NB4 (cell line): ENCODE measurements around the gene ZNF791.

Experiments
- DNase-seq: peaks from one replicate; pipeline ENCODE4 v3.0.0; 2010; ENCODE audit warnings: low read depth
- H3K4me3 ChIP-seq: one replicate; pipeline ENCODE4 v1.5.1; 2011; ENCODE audit warnings: mild to moderate bottlenecking, low read depth, low read length, moderate library complexity
- MYC ChIP-seq: IDR thresholded peaks from 2 replicates; pipeline ENCODE4 v1.6.1; 2011; ENCODE audit warnings: low read depth, low read length
- POLR2A ChIP-seq: IDR thresholded peaks from 2 replicates; pipeline ENCODE4 v1.6.1; 2011; ENCODE audit warnings: mild to moderate bottlenecking; ENCODE audit not compliant: insufficient read length; ENCODE audit errors: extremely low read depth
- TF ChIP-seq, protein P1 (sequence below): IDR thresholded peaks from 2 replicates; pipeline ENCODE4 v1.6.1; 2011; ENCODE audit warnings: low read depth, low read length
- TF ChIP-seq, protein P2 (sequence below): IDR thresholded peaks from one replicate; pipeline ENCODE4 v1.5.1; 2012; ENCODE audit warnings: low read depth, low read length

The ZNF791 gene

DNA sequence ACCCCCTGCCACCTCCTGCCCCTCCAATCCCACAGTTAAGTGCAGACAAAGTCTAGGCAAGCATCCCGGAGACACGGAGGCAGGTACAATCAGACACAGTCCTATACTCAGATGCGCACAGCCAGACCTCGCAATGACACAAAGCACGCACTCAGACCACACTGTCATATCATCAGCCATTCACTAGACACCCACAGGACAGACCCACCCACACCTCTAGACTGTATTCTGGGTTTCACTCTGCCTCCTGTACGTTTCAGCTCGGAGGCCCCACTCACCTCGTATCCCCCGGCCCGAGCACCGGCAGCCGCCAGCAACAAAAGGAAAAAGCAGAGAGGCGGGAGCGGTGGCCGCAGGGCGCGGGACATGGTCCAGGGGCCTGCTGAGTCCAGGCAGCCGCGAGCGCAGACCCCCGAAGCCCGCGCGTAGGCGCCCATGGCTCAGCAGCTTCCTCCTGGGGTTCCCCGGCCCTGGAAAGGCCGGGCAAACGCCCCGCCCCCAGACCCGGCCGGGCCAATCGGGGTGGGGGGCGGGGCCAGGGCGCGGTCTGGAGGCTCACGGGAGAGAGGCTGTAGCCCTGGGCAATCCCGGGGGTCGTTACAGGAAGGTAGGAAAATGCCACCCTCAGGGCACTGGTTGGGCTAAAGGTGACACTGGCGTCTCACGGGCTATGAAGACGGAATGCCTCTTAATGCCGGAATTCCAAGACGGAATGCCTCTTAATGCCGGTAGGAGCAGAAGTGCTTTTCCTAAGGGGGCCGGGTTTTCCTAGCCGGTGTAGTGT, 55.7 kb downstream of the ZNF791 start, which contains the start of the genes MAN2B1 and WDR83:
Gene MAN2B1 (minus strand): TSS at position 478 of the 784 bp plus-strand sequence. CDS start 41 bp downstream, at position 437.
Gene WDR83 (plus strand): TSS at position 543 of the 784 bp plus-strand sequence. CDS start 2,984 bp downstream, outside the sequence.
- TF ChIP-seq POLR2A = peak; percentile 61
- TF ChIP-seq MYC = no peak
- TF ChIP-seq, protein P1, sequence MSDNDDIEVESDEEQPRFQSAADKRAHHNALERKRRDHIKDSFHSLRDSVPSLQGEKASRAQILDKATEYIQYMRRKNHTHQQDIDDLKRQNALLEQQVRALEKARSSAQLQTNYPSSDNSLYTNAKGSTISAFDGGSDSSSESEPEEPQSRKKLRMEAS = no peak
- DNase-seq = peak; percentile 82
- H3K4me3 ChIP-seq = peak within 1 kb of the TSS; percentile 98

DNA sequence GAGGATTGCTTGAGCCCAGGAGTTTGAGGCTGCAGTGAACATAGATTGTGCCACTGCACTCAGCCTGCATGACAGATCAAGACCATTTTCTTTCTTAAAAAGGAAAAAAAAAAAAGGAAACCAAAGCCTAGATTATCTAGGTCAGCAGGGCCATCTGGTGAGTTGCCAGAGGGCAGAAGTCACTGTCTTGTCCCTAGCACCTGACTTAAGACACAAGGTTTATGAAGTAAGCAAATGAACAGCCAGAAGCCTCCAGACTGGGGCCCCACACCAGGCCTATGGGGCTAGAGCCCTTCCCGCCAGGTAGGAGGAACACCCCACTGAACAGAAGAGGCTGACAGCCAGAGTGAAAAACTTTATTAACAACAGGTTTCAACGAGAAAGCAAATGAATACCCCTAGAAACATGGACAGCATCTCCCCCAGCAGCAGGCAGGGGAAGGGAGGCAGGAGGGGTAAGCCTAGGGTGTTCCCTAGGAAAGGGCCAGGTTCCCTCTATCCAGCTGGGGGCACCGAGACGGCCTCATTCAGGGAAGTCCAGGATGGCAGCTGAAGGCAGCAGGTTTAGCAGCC, 57.1 kb downstream of the ZNF791 start:
- TF ChIP-seq MYC (no peak), POLR2A (no peak)
- TF ChIP-seq, protein P1 = no peak
- TF ChIP-seq, protein P2, sequence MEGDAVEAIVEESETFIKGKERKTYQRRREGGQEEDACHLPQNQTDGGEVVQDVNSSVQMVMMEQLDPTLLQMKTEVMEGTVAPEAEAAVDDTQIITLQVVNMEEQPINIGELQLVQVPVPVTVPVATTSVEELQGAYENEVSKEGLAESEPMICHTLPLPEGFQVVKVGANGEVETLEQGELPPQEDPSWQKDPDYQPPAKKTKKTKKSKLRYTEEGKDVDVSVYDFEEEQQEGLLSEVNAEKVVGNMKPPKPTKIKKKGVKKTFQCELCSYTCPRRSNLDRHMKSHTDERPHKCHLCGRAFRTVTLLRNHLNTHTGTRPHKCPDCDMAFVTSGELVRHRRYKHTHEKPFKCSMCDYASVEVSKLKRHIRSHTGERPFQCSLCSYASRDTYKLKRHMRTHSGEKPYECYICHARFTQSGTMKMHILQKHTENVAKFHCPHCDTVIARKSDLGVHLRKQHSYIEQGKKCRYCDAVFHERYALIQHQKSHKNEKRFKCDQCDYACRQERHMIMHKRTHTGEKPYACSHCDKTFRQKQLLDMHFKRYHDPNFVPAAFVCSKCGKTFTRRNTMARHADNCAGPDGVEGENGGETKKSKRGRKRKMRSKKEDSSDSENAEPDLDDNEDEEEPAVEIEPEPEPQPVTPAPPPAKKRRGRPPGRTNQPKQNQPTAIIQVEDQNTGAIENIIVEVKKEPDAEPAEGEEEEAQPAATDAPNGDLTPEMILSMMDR = no peak
- peak overlapping the region; percentile 68 for H3K4me3 ChIP-seq

DNA sequence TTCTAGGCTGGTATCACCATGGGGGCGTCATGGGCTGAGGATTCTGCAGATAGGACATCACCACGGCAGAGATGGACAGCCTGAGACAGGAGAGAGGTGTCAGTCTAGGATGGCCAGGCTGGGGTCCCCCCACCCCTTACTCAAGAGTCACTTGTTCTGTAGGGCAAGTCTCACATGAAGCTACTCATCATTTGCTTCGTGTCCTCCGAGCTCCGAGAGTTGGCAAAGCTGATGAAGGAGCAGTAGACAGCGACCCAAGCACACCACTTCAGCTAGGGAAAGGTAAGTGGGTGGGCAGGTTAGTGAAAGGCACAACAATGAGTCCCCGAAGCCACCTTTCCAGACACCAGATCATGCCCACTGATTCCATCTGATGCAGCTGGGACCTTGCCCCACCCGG, 57.6 kb downstream of the ZNF791 start:
- peak overlapping the region; percentile 68 for H3K4me3 ChIP-seq
- TF ChIP-seq, protein P2 = no peak
- TF ChIP-seq, protein P1 = no peak
- TF ChIP-seq POLR2A = no peak
- TF ChIP-seq MYC = no peak
- DNase-seq = no peak

More for the DNA sequence above, 57.1 kb downstream of the ZNF791 start:
- no peak for DNase-seq

- TF ChIP-seq, protein P1 = no peak
- TF ChIP-seq POLR2A (no peak), MYC (no peak)
- TF ChIP-seq, protein P2 = no peak
- peak; percentile 59 for DNase-seq
- peak overlapping the region; percentile 68 for H3K4me3 ChIP-seq
Measured at GRCh38 chr19:12668932-12669269, 58.2 kb downstream of the ZNF791 start.

DNA sequence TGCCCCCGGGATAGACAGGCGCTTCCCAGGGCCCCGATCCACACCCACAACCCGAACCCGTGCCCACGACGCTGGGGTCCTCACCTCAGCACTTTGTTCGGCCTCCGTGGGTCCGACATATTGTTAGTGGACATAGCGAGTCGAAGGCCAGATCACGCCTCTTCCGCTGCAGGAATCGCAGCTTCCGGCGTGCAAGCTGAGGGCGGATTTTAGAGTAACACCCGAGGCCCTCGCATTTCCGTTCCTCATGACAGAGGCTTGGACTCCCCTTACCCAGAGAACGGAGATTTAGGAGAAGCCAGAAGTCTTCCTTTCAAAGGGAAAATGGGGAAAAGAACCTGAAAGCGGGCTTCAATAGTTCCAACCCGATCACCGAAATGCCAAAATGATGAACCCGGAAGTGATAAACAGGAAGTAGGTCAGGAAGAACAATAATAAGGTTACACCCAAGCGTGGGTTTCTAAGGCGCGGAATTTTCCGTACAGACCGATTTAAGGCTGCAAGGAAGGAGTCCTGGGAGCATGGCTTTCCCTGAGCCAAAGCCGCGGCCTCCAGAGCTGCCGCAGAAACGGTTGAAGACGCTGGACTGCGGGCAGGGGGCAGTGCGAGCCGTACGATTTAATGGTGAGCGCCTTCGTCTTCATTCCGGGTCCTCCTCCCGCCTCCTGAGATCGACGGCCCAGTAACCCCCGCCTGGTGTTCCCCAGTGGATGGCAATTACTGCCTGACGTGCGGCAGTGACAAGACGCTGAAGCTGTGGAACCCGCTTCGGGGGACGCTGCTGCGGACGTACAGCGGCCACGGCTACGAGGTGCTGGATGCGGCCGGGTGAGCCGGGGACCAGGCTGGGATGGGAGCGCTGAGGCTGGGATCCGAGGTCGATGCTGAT, 58.8 kb downstream of the ZNF791 start:
- DNase-seq = peak; percentile 86
- H3K4me3 ChIP-seq = peak overlapping the region; percentile 68
- TF ChIP-seq, protein P1 = peak; percentile 15; the same call in 1 of the 2 replicates
- TF ChIP-seq, protein P2 = no peak
- TF ChIP-seq POLR2A (peak; percentile 37), MYC (peak; percentile 66)
